WTC11 (cell line): ENCODE measurements around the gene CAMK1. TPM values are rescaled to one million over a fixed set of nuclear protein-coding genes. Genes with fewer than 3 reads are reported as not detected.

ENCODE experiments used
- ATAC-seq: fragments of 200-7000 bp; cut with Tn5 transposase; 2 replicates; pipeline ENCODE4 v1.10.0; 2021; ENCODE audit warnings: mild to moderate bottlenecking, moderate library complexity
- CTCF ChIA-PET: fragments of 300-600 bp; sonication (Branson Sonifier 250); formaldehyde crosslinking; loops from one replicate; lab custom pipeline; 2021; ENCODE audit warnings: antibody characterized with exemption; lab: Charles Lee
- POLR2A ChIA-PET: fragments of 350-600 bp; sonication (Branson Sonifier 250); formaldehyde crosslinking; loops from one replicate; lab custom pipeline; 2021; ENCODE audit warnings: antibody characterized with exemption; lab: Charles Lee
- DNase-seq: peaks from one replicate; pipeline ENCODE4 v3.0.0; 2021; ENCODE audit warnings: low spot score
- H3K27ac Mint-ChIP-seq: 2 replicates; pipeline ENCODE4 v1.8.0; 2021; ENCODE audit warnings: mixed read lengths
- H3K27me3 Mint-ChIP-seq: 2 replicates; pipeline ENCODE4 v1.8.0; 2021; ENCODE audit warnings: low read depth, mild to moderate bottlenecking, moderate library complexity, mixed read lengths
- H3K36me3 Mint-ChIP-seq: 2 replicates; pipeline ENCODE4 v1.8.0; 2021; ENCODE audit warnings: mixed read lengths
- H3K4me1 Mint-ChIP-seq: 2 replicates; pipeline ENCODE4 v1.8.0; 2022; ENCODE audit warnings: mixed read lengths
- H3K4me3 Mint-ChIP-seq: 2 replicates; pipeline ENCODE4 v1.8.0; 2021; ENCODE audit warnings: mild to moderate bottlenecking, moderate library complexity, mixed read lengths
- H3K9me3 Mint-ChIP-seq: 2 replicates; pipeline ENCODE4 v1.8.0; 2021; ENCODE audit warnings: mixed read lengths
- FOXK1 ChIP-seq: sonication (generic); formaldehyde crosslinking; IDR thresholded peaks from 2 replicates; pipeline ENCODE4 v1.8.0; 2022; ENCODE audit warnings: mild to moderate bottlenecking, moderate library complexity, missing genetic modification reagents
- FOXP1 ChIP-seq: sonication (generic); formaldehyde crosslinking; IDR thresholded peaks from 2 replicates; pipeline ENCODE4 v1.8.0; 2022; ENCODE audit warnings: missing genetic modification reagents, mild to moderate bottlenecking, moderate library complexity, borderline replicate concordance
- GTF2I ChIP-seq: fragments of 250-450 bp; sonication (Bioruptor Pico); conservative IDR thresholded peaks from 2 replicates; pipeline ENCODE4 v1.4.0; 2021; ENCODE audit warnings: mild to moderate bottlenecking
- JAZF1 ChIP-seq: fragments of 250-450 bp; sonication (Bioruptor Pico); IDR thresholded peaks from 2 replicates; pipeline ENCODE4 v1.9.0; 2021; ENCODE audit warnings: moderate library complexity, mild to moderate bottlenecking, inconsistent platforms
- MXD4 ChIP-seq: fragments of 250-450 bp; sonication (Bioruptor Pico); IDR thresholded peaks from 2 replicates; pipeline ENCODE4 v1.8.0; 2021; ENCODE audit warnings: mild to moderate bottlenecking, moderate library complexity, borderline replicate concordance
- SMAD3 ChIP-seq: sonication (generic); formaldehyde crosslinking; IDR thresholded peaks from 2 replicates; pipeline ENCODE4 v1.8.0; 2022; ENCODE audit warnings: missing genetic modification reagents, mild to moderate bottlenecking, borderline replicate concordance
- ZNF416 ChIP-seq: fragments of 250-450 bp; sonication (Bioruptor Pico); IDR thresholded peaks from 2 replicates; pipeline ENCODE4 v1.9.0; 2021; ENCODE audit warnings: mild to moderate bottlenecking, inconsistent platforms
- total RNA-seq: library from RNA; stranded (reverse); gene quantifications from 3 replicates; pipeline ENCODE4 v1.2.3, GENCODE V29; 2021
- TF ChIP-seq, protein P1 (sequence below): sonication (generic); formaldehyde crosslinking; IDR thresholded peaks from 2 replicates; pipeline ENCODE4 v1.8.0; 2023; ENCODE audit warnings: missing genetic modification reagents
- TF ChIP-seq, protein P2 (sequence below): fragments of 250-450 bp; sonication (Bioruptor Pico); IDR thresholded peaks from 2 replicates; pipeline ENCODE4 v1.9.0; 2021; ENCODE audit warnings: mild to moderate bottlenecking
- TF ChIP-seq, protein P3 (sequence below): sonication (generic); formaldehyde crosslinking; IDR thresholded peaks from 2 replicates; pipeline ENCODE4 v1.8.0; 2023; ENCODE audit warnings: mild to moderate bottlenecking, missing genetic modification reagents
- TF ChIP-seq, protein P4 (sequence below): sonication (generic); formaldehyde crosslinking; IDR thresholded peaks from 2 replicates; pipeline ENCODE4 v1.8.0; 2022; ENCODE audit warnings: mild to moderate bottlenecking, missing genetic modification reagents
- TF ChIP-seq, protein P5 (sequence below): fragments of 200-600 bp; IDR thresholded peaks from 2 replicates; pipeline ENCODE4 v1.8.0; 2022; ENCODE audit warnings: antibody characterized with exemption

Gene CAMK1
- total RNA-seq, 1 experiment from 2014 or later: 3.1 TPM

DNA sequence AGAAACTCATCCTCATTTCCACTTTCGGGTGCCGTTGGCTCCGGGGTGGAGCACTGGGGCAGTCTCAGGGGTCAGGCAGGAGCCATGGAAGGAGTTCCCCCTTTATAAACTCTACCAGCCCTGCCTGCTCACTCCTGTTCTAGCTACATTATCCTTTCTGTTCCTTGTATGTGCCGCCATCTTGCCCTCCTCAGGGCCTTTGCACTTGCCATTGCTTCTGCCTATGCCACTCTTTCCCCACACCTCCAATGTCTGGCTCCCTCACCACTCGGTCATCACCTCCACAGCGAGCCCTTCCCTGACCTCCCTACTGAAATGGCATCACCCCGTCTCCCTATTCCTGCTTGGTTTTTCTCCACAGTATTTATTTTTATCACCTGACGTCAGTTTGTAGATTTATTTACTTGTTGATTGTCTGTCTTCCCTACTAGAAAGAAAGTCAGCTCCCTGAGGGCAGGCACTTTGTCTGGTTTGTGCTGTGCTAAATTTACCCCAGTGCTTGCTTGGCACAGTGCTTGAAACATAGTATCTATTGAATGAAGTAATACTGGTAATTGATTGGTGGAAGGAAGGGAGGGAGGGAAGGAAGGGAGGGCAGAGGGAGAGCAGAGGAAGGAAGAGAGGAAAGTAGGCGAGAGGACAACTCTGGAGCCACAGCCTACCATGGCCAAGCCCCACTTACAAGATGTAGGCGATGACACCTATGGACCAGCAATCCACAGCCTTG lies 8.8 kb downstream of the CAMK1 start:
- H3K9me3 Mint-ChIP-seq: no peaks in the 10 kb centered on the region
- no peak for ATAC-seq

DNA sequence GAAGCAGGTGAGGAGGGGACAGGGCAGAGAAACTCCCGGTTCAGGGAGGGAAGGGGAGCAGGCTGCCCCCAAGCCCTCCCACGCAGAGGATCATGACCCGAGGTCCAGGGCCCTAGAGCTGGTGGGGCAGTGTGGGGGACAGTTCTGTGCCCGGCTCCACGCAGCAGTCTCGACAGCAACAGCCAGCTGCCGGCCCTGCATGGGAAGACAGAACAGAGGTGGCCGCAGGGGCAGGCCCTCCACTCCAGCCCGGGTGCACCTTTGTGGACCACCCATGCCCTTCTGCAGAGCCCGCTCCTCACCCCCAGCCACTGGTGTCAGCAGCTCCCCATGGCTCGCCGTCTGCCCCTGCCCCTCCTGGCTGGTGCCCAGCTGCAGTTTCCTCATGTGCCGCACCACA lies 12.3 kb downstream of the CAMK1 start:
- Mint-ChIP-seq H3K27ac (no peak overlapping the region), H3K4me1 (no peaks in the 10 kb centered on the region), H3K27me3 (peaks cover 18% of the 10 kb centered on the region), H3K36me3 (peaks cover 24% of the 10 kb centered on the region), H3K4me3 (no peak overlapping the region), H3K9me3 (no peaks in the 10 kb centered on the region)
- ChIA-PET CTCF (no interaction called here), POLR2A (no interaction called here)
- ATAC-seq (no peak), DNase-seq (no peak)
- TF ChIP-seq GTF2I: no peak
- TF ChIP-seq, protein P1, sequence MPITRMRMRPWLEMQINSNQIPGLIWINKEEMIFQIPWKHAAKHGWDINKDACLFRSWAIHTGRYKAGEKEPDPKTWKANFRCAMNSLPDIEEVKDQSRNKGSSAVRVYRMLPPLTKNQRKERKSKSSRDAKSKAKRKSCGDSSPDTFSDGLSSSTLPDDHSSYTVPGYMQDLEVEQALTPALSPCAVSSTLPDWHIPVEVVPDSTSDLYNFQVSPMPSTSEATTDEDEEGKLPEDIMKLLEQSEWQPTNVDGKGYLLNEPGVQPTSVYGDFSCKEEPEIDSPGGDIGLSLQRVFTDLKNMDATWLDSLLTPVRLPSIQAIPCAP (CRISPR knock-in tag): no peak

More for the DNA sequence above, 8.8 kb downstream of the CAMK1 start:
- DNase-seq: no peak
- TF ChIP-seq JAZF1 (no peak), FOXK1 (CRISPR knock-in tag) (no peak), ZNF416 (CRISPR knock-in tag) (no peak), FOXP1 (CRISPR knock-in tag) (no peak), SMAD3 (CRISPR knock-in tag) (no peak), MXD4 (CRISPR knock-in tag) (no peak)
- TF ChIP-seq, protein P2, sequence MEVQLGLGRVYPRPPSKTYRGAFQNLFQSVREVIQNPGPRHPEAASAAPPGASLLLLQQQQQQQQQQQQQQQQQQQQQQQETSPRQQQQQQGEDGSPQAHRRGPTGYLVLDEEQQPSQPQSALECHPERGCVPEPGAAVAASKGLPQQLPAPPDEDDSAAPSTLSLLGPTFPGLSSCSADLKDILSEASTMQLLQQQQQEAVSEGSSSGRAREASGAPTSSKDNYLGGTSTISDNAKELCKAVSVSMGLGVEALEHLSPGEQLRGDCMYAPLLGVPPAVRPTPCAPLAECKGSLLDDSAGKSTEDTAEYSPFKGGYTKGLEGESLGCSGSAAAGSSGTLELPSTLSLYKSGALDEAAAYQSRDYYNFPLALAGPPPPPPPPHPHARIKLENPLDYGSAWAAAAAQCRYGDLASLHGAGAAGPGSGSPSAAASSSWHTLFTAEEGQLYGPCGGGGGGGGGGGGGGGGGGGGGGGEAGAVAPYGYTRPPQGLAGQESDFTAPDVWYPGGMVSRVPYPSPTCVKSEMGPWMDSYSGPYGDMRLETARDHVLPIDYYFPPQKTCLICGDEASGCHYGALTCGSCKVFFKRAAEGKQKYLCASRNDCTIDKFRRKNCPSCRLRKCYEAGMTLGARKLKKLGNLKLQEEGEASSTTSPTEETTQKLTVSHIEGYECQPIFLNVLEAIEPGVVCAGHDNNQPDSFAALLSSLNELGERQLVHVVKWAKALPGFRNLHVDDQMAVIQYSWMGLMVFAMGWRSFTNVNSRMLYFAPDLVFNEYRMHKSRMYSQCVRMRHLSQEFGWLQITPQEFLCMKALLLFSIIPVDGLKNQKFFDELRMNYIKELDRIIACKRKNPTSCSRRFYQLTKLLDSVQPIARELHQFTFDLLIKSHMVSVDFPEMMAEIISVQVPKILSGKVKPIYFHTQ: no peak
- TF ChIP-seq, protein P3, sequence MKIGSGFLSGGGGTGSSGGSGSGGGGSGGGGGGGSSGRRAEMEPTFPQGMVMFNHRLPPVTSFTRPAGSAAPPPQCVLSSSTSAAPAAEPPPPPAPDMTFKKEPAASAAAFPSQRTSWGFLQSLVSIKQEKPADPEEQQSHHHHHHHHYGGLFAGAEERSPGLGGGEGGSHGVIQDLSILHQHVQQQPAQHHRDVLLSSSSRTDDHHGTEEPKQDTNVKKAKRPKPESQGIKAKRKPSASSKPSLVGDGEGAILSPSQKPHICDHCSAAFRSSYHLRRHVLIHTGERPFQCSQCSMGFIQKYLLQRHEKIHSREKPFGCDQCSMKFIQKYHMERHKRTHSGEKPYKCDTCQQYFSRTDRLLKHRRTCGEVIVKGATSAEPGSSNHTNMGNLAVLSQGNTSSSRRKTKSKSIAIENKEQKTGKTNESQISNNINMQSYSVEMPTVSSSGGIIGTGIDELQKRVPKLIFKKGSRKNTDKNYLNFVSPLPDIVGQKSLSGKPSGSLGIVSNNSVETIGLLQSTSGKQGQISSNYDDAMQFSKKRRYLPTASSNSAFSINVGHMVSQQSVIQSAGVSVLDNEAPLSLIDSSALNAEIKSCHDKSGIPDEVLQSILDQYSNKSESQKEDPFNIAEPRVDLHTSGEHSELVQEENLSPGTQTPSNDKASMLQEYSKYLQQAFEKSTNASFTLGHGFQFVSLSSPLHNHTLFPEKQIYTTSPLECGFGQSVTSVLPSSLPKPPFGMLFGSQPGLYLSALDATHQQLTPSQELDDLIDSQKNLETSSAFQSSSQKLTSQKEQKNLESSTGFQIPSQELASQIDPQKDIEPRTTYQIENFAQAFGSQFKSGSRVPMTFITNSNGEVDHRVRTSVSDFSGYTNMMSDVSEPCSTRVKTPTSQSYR (CRISPR knock-in tag): no peak
- TF ChIP-seq, protein P4, sequence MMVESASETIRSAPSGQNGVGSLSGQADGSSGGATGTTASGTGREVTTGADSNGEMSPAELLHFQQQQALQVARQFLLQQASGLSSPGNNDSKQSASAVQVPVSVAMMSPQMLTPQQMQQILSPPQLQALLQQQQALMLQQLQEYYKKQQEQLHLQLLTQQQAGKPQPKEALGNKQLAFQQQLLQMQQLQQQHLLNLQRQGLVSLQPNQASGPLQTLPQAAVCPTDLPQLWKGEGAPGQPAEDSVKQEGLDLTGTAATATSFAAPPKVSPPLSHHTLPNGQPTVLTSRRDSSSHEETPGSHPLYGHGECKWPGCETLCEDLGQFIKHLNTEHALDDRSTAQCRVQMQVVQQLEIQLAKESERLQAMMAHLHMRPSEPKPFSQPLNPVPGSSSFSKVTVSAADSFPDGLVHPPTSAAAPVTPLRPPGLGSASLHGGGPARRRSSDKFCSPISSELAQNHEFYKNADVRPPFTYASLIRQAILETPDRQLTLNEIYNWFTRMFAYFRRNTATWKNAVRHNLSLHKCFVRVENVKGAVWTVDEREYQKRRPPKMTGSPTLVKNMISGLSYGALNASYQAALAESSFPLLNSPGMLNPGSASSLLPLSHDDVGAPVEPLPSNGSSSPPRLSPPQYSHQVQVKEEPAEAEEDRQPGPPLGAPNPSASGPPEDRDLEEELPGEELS (CRISPR knock-in tag): no peak
- TF ChIP-seq, protein P5, sequence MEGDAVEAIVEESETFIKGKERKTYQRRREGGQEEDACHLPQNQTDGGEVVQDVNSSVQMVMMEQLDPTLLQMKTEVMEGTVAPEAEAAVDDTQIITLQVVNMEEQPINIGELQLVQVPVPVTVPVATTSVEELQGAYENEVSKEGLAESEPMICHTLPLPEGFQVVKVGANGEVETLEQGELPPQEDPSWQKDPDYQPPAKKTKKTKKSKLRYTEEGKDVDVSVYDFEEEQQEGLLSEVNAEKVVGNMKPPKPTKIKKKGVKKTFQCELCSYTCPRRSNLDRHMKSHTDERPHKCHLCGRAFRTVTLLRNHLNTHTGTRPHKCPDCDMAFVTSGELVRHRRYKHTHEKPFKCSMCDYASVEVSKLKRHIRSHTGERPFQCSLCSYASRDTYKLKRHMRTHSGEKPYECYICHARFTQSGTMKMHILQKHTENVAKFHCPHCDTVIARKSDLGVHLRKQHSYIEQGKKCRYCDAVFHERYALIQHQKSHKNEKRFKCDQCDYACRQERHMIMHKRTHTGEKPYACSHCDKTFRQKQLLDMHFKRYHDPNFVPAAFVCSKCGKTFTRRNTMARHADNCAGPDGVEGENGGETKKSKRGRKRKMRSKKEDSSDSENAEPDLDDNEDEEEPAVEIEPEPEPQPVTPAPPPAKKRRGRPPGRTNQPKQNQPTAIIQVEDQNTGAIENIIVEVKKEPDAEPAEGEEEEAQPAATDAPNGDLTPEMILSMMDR: no peak
- ChIA-PET POLR2A (no interaction called here), CTCF (no interaction called here)
- H3K27me3 Mint-ChIP-seq: peaks cover 23% of the 10 kb centered on the region
- peaks cover 14% of the 10 kb centered on the region for H3K36me3 Mint-ChIP-seq
- no peak overlapping the region for H3K4me3 Mint-ChIP-seq
- H3K4me1 Mint-ChIP-seq: peaks cover 2% of the 10 kb centered on the region
- H3K27ac Mint-ChIP-seq: no peak overlapping the region
